OCI-LY3 (cell line): ENCODE results near the gene CTAG2.
"Not testable (repeated sequence)": the region's sequence is repeated elsewhere in the genome, so short reads cannot be mapped to it uniquely, and the experiment has no call there.

Source experiments
- H2AFZ ChIP-seq: fragments of 200-600, 300-600 bp; shearing (Covaris generic); 2 replicates; pipeline ENCODE4 v1.6.0; 2014; ENCODE audit warnings: antibody characterized with exemption, low read depth, low read length
- H3K27ac ChIP-seq: fragments of 200-600, 300-600 bp; sonication (generic); 2 replicates; pipeline ENCODE4 v1.5.1; 2014; ENCODE audit warnings: mild to moderate bottlenecking, low read length, moderate library complexity, mixed read lengths
- H3K27me3 ChIP-seq: fragments of 200-600, 300-600 bp; sonication (generic); 2 replicates; pipeline ENCODE4 v1.6.1; 2014; ENCODE audit warnings: low read depth, low read length, mixed read lengths
- H3K36me3 ChIP-seq: fragments of 200-600, 300-600 bp; sonication (generic); replicated peaks from 2 replicates; pipeline ENCODE3; 2014; ENCODE audit warnings: low read depth, low read length, mixed read lengths
- H3K4me1 ChIP-seq: fragments of 300-600, 200-600 bp; sonication (generic); 2 replicates; pipeline ENCODE4 v1.6.1; 2014; ENCODE audit warnings: low read length, mixed read lengths
- H3K4me2 ChIP-seq: fragments of 200-600, 300-600 bp; sonication (generic); 2 replicates; pipeline ENCODE4 v1.6.1; 2014; ENCODE audit warnings: low read length, mixed read lengths
- H3K4me3 ChIP-seq: fragments of 300-600, 200-600 bp; sonication (generic); 2 replicates; pipeline ENCODE4 v1.5.1; 2014; ENCODE audit warnings: antibody characterized with exemption, mild to moderate bottlenecking, low read length, moderate library complexity
- H3K79me2 ChIP-seq: fragments of 300-600, 200-600 bp; shearing (Covaris generic); 2 replicates; pipeline ENCODE4 v1.6.1; 2014; ENCODE audit warnings: mild to moderate bottlenecking, low read length, mixed read lengths
- H3K9ac ChIP-seq: fragments of 300-600, 200-600 bp; shearing (Covaris generic); 2 replicates; pipeline ENCODE4 v1.6.0; 2014; ENCODE audit warnings: mild to moderate bottlenecking, low read length, moderate library complexity
- H3K9me3 ChIP-seq: fragments of 200-600, 300-600 bp; shearing (Covaris generic); 2 replicates; pipeline ENCODE4 v1.6.1; 2014; ENCODE audit warnings: low read length, mixed read lengths; ENCODE audit not compliant: insufficient read depth
- H4K20me1 ChIP-seq: fragments of 200-600, 300-600 bp; sonication (generic); 2 replicates; pipeline ENCODE4 v1.6.1; 2016; ENCODE audit warnings: low read length, mixed read lengths; ENCODE audit not compliant: insufficient read depth
- CTCF ChIP-seq: fragments of 200-600, 300-600 bp; sonication (generic); IDR thresholded peaks from 2 replicates; pipeline ENCODE4 v1.5.1; 2014; ENCODE audit warnings: antibody characterized with exemption, low read length, low read depth
- EZH2phosphoT487 ChIP-seq: fragments of 200-600 bp; shearing (Covaris generic); IDR thresholded peaks from 2 replicates; pipeline ENCODE4 v1.6.1; 2018; ENCODE audit warnings: antibody characterized with exemption, mixed run types, low read depth

The CTAG2 gene

DNA sequence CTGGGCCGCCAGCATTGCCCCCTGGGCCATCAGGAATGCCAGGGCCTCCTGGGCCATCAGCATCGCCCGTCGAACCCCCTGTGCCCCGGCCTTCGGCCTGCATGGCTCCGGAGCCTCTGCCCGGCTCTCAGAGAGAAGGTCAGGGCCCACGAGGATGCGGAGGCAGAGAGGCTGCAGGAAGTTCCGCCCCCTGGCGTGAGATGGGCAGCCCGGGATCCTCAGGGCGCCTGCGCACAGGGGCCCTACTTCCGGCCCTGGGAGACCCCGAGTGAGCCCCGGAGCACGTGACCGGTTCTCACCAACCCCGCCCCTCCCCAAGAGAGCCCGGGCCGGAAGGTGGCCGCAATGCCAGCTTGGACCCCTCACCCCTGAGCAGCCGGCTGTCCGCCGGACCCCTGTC is at the start of gene CTAG2:
Gene CTAG2, minus strand, starts transcription at position 167 of the 400 bp plus-strand sequence. Its CDS starts 64 bp downstream, at position 103.
- H3K27ac ChIP-seq, H3K4me2 ChIP-seq: not testable (repeated sequence)

DNA sequence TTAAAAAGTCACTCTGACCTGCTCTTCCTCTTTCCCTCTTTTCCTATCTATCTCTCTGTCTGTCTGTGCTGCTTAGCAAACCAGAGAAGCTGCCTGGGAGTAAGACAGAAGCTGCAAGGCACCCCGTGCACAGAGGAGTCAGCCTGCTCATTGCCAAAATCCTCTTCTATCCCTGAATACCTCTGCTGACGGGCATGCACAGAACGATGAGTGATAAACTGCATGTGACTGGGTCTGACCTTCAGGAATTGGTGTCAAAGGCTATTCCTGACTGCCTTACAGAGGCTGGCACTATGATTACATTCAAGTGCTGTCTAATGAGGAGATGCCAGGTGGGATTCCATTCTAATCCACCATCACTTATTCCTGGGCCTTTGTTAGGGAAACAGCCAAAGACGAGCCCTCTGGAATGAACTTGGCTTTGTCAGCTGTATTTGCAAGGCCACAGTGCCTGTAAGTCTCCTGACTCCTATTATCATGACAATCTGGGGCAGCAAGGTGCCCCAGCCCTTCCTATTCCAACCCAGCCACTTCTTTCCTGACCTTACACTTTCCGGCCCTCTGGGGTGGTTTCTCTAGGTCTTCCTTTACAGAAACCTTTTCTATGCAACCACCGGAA is 45.4 kb upstream of the CTAG2 start:
- H2AFZ ChIP-seq: no peak overlapping the region
- no peaks in the 10 kb centered on the region for H3K27me3 ChIP-seq
- H4K20me1 ChIP-seq: no peaks in the 10 kb centered on the region
- H3K9ac ChIP-seq: no peak overlapping the region
- no peak overlapping the region for H3K27ac ChIP-seq
- no peaks in the 10 kb centered on the region for H3K79me2 ChIP-seq
- H3K36me3 ChIP-seq: no peaks in the 10 kb centered on the region
- H3K4me3 ChIP-seq: no peak overlapping the region
- no peaks in the 10 kb centered on the region for H3K4me1 ChIP-seq
- no peak for TF ChIP-seq EZH2phosphoT487
- no peak for TF ChIP-seq CTCF
- H3K4me2 ChIP-seq: no peak overlapping the region
- H3K9me3 ChIP-seq: no peaks in the 10 kb centered on the region

More for the DNA sequence above, at the start of gene CTAG2:
- not testable (repeated sequence) for H4K20me1 ChIP-seq, H3K4me1 ChIP-seq, H3K36me3 ChIP-seq, H3K27me3 ChIP-seq, H3K9ac ChIP-seq, H3K9me3 ChIP-seq, H2AFZ ChIP-seq, H3K4me3 ChIP-seq, H3K79me2 ChIP-seq

GRCh38 chrX:154696676-154697045 is 43.3 kb upstream of the CTAG2 start:
- TF ChIP-seq CTCF (no peak), EZH2phosphoT487 (no peak)
- Histone ChIP-seq H3K27ac (no peak overlapping the region), H3K9me3 (no peaks in the 10 kb centered on the region), H3K4me3 (no peak overlapping the region), H3K4me1 (no peaks in the 10 kb centered on the region), H3K36me3 (no peaks in the 10 kb centered on the region), H2AFZ (no peak overlapping the region), H4K20me1 (no peaks in the 10 kb centered on the region), H3K79me2 (no peaks in the 10 kb centered on the region), H3K4me2 (no peak overlapping the region), H3K9ac (no peak overlapping the region), H3K27me3 (no peaks in the 10 kb centered on the region)

DNA sequence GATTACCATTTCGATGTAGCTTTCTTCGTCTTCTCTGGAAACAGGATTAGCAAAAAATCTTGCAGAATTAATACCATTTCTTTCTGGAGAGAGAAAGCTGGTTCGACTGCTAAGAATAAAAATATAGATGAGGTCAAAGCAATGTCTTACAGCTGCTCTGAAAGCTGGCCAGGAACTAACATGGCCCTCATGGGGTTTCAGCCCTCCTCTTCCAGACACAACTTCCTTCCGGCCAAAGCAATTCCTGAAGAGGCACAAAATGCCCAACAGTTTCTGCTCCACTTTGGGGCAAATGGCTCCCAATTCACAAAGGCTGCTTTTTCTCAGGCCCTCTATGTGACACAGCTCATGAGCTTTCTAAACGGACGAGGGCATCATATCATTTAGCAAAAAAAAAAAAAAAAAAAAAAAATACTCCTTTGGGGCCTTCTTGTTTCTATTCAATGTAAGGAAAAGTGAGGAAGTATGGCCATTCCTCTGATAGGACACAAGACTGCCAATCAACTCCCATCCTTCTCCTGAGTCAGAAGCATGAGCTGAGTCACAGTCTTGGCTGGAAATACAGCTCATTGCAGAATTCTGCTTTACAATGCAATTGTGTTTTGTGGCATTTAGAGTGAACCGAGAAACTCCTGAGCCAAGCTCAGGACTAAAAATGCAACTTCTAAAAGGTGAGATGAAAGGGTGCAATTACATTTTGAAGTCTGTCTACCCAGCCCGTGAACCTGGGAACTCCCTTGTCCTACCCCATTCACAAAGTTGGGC is 42.7 kb upstream of the CTAG2 start:
- Histone ChIP-seq H3K4me1 (no peaks in the 10 kb centered on the region), H3K9ac (no peak overlapping the region), H3K79me2 (no peaks in the 10 kb centered on the region), H3K9me3 (no peaks in the 10 kb centered on the region), H3K27me3 (no peaks in the 10 kb centered on the region), H2AFZ (no peak overlapping the region), H3K27ac (no peak overlapping the region), H4K20me1 (no peaks in the 10 kb centered on the region), H3K36me3 (no peaks in the 10 kb centered on the region), H3K4me2 (no peak overlapping the region), H3K4me3 (no peak overlapping the region)
- TF ChIP-seq CTCF (no peak), EZH2phosphoT487 (no peak)
